BLaER1 treated with 17β-estradiol and CSF1 and Interleukin-3, amounts not matched to agents 10 nM and 100 nM (cell line): ENCODE results near the gene LILRB3.
"Not testable (repeated sequence)": the region's sequence is repeated elsewhere in the genome, so short reads cannot be mapped to it uniquely, and the experiment has no call there.

Experiments used
- H3K27ac ChIP-seq, 11 experiments: shearing (Covaris generic); formaldehyde crosslinking; 2 replicates each; pipeline ENCODE4 v1.8.1; 2022
- H3K27me3 ChIP-seq, 11 experiments: shearing (Covaris generic); formaldehyde crosslinking; 2 replicates each; pipeline ENCODE4 v1.8.1; 2022
- H3K36me3 ChIP-seq, 11 experiments: shearing (Covaris generic); formaldehyde crosslinking; 2 replicates each; pipeline ENCODE4 v1.8.1; 2022
- H3K4me1 ChIP-seq, 10 experiments: shearing (Covaris generic); formaldehyde crosslinking; 2 replicates each; pipeline ENCODE4 v1.8.1; 2022
- H3K4me2 ChIP-seq, 11 experiments: shearing (Covaris generic); formaldehyde crosslinking; 2 replicates each; pipeline ENCODE4 v1.8.1; 2022
- H3K4me3 ChIP-seq, 10 experiments: shearing (Covaris generic); formaldehyde crosslinking; 2 replicates each; pipeline ENCODE4 v1.8.1; 2022
- H3K9ac ChIP-seq, 11 experiments: shearing (Covaris generic); formaldehyde crosslinking; 2 replicates each; pipeline ENCODE4 v1.8.1; 2022
- H3K9me3 ChIP-seq, 11 experiments: shearing (Covaris generic); formaldehyde crosslinking; replicated peaks in 1 of 11; 2 replicates each; pipeline ENCODE4 v1.8.1; 2022
- H4K20me1 ChIP-seq, 11 experiments: shearing (Covaris generic); formaldehyde crosslinking; 2 replicates each; pipeline ENCODE4 v1.8.1; 2022
- Cebpa-rat ChIP-seq, 11 experiments: shearing (Covaris generic); IDR thresholded peaks; 2 replicates each; pipeline ENCODE4 v1.8.1; 2022

The LILRB3 gene

DNA sequence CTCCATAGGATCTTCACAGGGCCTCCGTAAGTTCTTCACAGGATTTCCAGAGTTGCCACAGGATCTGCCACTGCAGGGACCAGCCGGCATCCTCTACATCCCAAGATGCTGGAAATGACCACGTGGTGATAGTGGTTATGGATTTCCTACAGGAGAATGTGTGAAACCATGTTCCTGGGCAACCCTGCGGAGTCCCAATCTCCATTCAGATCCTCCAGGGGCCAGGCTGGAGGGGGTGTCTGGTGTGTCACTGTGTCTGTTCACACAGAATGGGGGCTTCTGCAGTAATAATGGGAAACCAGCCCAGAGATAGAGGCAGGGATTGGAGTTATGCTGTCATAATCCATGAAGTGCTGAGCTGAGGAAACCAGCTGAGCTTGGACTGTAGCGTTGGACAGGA is 11.1 kb upstream of the LILRB3 start:
- H3K9me3 ChIP-seq: peaks cover 13 to 29% (median 20%) of the 10 kb centered on the region in 11 experiments
- no peaks in the 10 kb centered on the region for H4K20me1 ChIP-seq
- peaks cover 0 to 40% (median 0%) of the 10 kb centered on the region in 11 experiments; a peak in 6 of 22 replicates for H3K36me3 ChIP-seq
- H3K4me3 ChIP-seq: no peak overlapping the region
- H3K27me3 ChIP-seq: no peaks in the 10 kb centered on the region
- TF ChIP-seq Cebpa-rat (IDR thresholded peaks at IDR 0.05): no peak
- H3K9ac ChIP-seq: no peak overlapping the region
- peaks cover 0 to 39% (median 11%) of the 10 kb centered on the region in 10 experiments; a peak in 14 of 20 replicates for H3K4me1 ChIP-seq
- H3K4me2 ChIP-seq: peak overlapping the region in 1 of 11 experiments; percentile 20; a peak in 1 of 22 replicates
- no peak overlapping the region for H3K27ac ChIP-seq

DNA sequence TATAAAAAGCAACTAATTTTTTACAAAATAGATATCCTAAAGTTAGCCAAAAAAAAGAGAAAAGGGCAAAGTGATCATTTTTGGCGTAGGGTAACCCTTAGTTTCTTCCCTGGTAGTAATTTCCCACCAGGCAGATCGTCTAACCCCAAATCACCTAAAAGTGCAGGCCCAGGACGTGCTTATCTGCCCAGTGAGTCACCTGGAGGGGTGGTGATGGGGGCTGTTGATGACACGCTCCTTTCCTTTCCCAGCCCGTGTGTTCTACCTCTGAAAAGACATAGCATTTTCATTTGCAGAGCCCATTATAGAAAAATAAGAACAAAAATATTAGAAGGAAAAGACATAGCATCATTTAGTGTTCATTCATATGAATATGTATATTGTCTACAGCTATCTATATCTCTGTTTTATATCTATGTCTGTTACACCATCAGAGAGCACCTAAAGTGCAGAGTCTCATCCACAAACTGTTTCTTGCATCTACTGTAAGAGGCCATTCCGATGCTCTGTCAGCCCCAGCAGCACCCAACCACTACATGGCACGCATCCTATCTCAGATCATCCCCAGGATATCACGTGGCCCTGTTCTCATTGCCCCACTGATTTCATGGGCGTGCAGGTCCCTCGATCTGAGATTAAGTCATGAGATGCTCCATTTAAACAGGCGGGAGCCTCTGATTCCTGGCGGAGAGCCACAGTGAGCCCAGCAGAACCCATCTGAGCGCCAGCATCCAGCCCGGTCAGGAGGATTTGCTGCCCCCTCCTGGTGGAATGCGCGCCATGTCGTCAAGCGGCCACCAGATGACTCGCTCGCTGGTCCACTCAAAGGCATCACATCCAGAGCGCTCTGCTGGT is 8.5 kb upstream of the LILRB3 start:
- Histone ChIP-seq H3K4me3 (no peak overlapping the region), H4K20me1 (no peaks in the 10 kb centered on the region), H3K27ac (no peak overlapping the region), H3K9ac (no peak overlapping the region), H3K36me3 (peaks cover 0 to 14% (median 0%) of the 10 kb centered on the region in 11 experiments; a peak in 6 of 22 replicates), H3K9me3 (peaks cover 16 to 40% (median 23%) of the 10 kb centered on the region in 11 experiments), H3K4me2 (peak overlapping the region in 2 of 11 experiments; percentile 10 to 18; a peak in 3 of 22 replicates), H3K27me3 (no peaks in the 10 kb centered on the region), H3K4me1 (peaks cover 0 to 14% (median 0%) of the 10 kb centered on the region in 10 experiments; a peak in 4 of 20 replicates)
- no peak for TF ChIP-seq Cebpa-rat (IDR thresholded peaks at IDR 0.05)

DNA sequence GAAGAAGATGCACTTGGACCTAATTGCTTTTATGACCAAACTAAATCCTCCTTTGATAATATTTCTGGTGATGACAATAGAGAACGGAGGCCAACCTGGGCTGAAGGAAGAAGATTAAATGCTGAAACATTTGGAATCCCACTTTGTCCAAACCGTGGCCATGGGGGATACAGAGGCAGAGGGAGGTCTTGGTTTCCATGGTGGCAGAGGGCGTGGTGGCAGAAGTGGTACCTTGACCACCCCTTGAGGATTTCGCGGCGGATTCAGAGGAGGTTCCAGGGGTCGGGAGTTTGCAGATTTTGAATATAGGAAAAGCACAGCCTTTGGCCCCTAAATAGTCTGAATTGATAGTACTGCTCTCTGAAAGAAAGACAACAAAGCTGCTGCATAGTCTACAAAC is 7.2 kb upstream of the LILRB3 start:
- Histone ChIP-seq H3K4me2 (no peak overlapping the region), H3K27me3 (no peaks in the 10 kb centered on the region), H3K4me1 (peaks cover 0 to 15% (median 0%) of the 10 kb centered on the region in 10 experiments; a peak in 6 of 20 replicates), H4K20me1 (no peaks in the 10 kb centered on the region), H3K9me3 (peaks cover 4 to 28% (median 14%) of the 10 kb centered on the region in 11 experiments; a peak in 21 of 22 replicates), H3K9ac (no peak overlapping the region), H3K36me3 (peaks cover 0 to 1% (median 0%) of the 10 kb centered on the region in 11 experiments; a peak in 2 of 22 replicates), H3K4me3 (no peak overlapping the region), H3K27ac (no peak overlapping the region)
- TF ChIP-seq Cebpa-rat (IDR thresholded peaks at IDR 0.05): no peak

DNA sequence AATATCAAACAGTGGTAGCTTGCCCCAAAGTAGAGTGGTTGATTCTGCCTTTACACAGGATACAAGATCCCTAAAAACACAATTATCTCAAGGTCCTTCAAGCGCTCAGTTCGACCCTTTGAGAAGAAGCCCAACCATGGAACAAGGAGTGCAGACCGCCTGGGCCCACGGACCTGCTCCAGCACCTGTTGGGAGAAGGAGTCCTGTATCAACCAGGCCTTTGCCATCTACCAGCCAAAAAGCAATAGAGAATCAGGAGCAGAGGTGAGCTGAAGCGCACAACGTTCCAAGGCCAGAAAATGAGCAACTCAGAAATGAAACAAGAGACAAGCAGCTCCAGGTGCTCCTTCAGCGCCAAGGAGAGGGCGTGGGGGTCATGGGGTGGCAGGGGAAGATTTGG is 6.3 kb upstream of the LILRB3 start:
- no peak overlapping the region for H3K9ac ChIP-seq
- no peaks in the 10 kb centered on the region for H4K20me1 ChIP-seq
- no peak overlapping the region for H3K27ac ChIP-seq
- no peak overlapping the region for H3K4me3 ChIP-seq
- no peaks in the 10 kb centered on the region for H3K36me3 ChIP-seq
- no peak overlapping the region for H3K4me2 ChIP-seq
- no peaks in the 10 kb centered on the region for H3K27me3 ChIP-seq
- H3K9me3 ChIP-seq: peaks cover 0 to 22% (median 8%) of the 10 kb centered on the region in 11 experiments; a peak in 13 of 22 replicates
- peaks cover 0 to 21% (median 0%) of the 10 kb centered on the region in 10 experiments; a peak in 7 of 20 replicates for H3K4me1 ChIP-seq
- TF ChIP-seq Cebpa-rat (IDR thresholded peaks at IDR 0.05): no peak

DNA sequence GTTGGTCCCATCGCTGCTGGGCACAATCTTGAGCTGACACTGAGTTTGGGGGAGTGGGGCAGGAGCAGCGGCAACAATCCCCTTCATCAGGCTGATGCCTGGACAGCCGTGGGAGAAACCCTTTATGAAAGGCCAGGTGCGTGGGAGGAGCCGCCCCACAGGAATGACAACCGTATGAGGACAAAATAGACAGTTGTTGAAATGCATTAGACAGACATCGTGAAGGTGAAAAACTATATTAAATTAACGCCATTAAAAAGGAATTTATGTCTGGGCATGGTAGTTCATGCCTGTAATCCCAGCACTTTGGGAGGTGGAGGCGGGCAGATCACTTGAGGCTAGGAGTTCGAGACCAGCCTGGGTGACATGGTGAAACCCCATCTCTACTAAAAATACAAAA is 1.8 kb upstream of the LILRB3 start:
- H3K4me3 ChIP-seq, H3K27me3 ChIP-seq, H4K20me1 ChIP-seq, H3K36me3 ChIP-seq, H3K9ac ChIP-seq, H3K27ac ChIP-seq: not testable (repeated sequence)
- H3K4me1 ChIP-seq: peaks cover 13 to 38% (median 22%) of the 10 kb centered on the region in 10 experiments
- peaks cover 0 to 17% (median 8%) of the 10 kb centered on the region in 11 experiments; a peak in 11 of 22 replicates for H3K9me3 ChIP-seq
- H3K4me2 ChIP-seq: peak overlapping the region in 3 of 11 experiments; percentile 26 to 38 (median 29); a peak in 2 of 22 replicates

DNA sequence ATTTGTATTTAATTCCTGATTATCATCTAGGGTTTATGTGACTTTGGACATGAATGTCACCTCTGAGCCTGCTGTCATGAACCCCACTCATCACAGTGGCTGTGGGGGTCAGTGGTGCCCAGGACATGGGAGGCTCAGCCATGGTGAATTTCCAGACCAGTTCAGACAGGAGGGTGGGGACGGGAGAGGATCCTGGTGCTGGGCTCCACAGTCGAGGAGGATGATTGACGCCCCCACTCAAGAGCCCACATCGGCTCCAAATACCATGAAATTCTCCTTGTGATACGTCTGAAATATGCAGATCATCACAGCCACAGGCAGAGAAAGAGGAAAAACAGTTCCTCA is 1.1 kb upstream of the LILRB3 start:
- not testable (repeated sequence) for H3K27me3 ChIP-seq

DNA sequence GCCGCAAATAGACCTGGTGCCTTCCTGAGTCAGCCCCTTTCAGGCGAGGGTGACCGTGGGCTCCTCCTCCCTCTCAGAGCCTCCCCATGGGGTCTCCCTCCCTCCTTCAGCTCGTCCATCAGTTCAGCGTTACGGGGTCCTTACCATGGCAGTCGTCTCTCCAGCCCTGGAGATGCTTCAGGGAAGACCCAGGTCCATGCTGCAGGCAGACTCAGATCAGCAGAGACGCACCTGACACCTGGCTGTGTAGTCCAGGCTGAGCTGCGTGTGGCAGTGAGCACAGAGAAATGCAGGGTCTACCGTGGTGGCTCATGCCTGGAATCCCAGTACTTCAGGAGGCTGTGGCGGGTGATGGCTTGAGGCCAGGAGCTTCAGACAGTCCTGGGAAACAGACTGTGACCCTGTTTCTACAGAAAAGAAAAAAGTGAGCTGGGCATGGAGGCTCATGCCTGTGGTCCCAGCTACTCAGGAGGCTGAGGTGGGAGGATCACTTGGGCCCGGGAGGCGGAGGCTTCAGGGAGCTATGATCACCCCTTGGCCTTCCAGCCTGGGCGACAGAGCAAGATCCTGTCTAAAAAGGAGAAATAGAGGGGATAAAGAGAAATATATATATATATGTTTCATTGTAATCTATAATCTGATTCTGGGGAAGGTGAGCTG is 600 bp upstream of the LILRB3 start:
- H3K9me3 ChIP-seq, H3K27me3 ChIP-seq: not testable (repeated sequence)
- peak overlapping the region in 10 of 11 experiments; percentile 20 to 84 (median 56); a peak in 13 of 22 replicates for H3K9ac ChIP-seq
- peak overlapping the region in 9 of 11 experiments; percentile 9 to 84 (median 72); a peak in 14 of 22 replicates for H3K27ac ChIP-seq
- H4K20me1 ChIP-seq: peaks cover 0 to 14% (median 5%) of the 10 kb centered on the region in 11 experiments; a peak in 8 of 22 replicates
- peaks cover 13 to 50% (median 22%) of the 10 kb centered on the region in 10 experiments for H3K4me1 ChIP-seq
- peaks cover 8 to 14% (median 12%) of the 10 kb centered on the region in 11 experiments; a peak in 20 of 22 replicates for H3K36me3 ChIP-seq
- peak overlapping the region; percentile 42 to 99 (median 81) for H3K4me2 ChIP-seq
- H3K4me3 ChIP-seq: peak overlapping the region in 5 of 10 experiments; percentile 5 to 73 (median 66); a peak in 9 of 20 replicates

More for the DNA sequence above, 1.1 kb upstream of the LILRB3 start:
- H3K36me3 ChIP-seq, H4K20me1 ChIP-seq, H3K4me3 ChIP-seq: not testable (repeated sequence)
- H3K9ac ChIP-seq: peak overlapping the region in 2 of 11 experiments; percentile 77 to 84; a peak in 3 of 22 replicates
- peak overlapping the region in 6 of 11 experiments; percentile 12 to 84 (median 76); a peak in 10 of 22 replicates for H3K27ac ChIP-seq
- H3K4me1 ChIP-seq: peaks cover 13 to 45% (median 22%) of the 10 kb centered on the region in 10 experiments
- peak overlapping the region in 10 of 11 experiments; percentile 65 to 99 (median 82); a peak in 18 of 22 replicates for H3K4me2 ChIP-seq
- peaks cover 0 to 12% (median 7%) of the 10 kb centered on the region in 11 experiments; a peak in 11 of 22 replicates for H3K9me3 ChIP-seq

DNA sequence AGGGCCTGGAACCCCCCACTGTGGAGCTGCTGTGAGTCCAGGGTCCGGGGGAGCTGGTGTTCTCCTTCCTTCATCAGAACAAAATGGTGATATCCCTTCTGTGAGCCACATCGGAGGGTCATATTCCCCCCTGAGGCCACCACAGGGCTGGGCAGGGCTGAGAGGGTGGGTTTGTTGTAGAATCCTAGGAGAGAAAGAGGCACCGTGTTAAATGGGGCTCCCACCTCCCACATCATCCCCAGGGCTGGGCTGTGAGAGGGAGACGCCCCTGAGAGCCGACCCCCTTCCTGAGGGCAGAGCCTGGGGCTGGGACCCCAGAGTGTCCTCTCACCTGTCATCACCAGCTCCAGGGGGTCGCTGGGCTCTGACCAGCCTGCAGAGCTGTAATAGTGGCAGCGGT is 860 bp downstream of the LILRB3 start:
- peak overlapping the region in 6 of 11 experiments; percentile 81 to 99 (median 95); a peak in 11 of 22 replicates for H3K4me2 ChIP-seq
- peaks cover 9 to 29% (median 18%) of the 10 kb centered on the region in 11 experiments; a peak in 21 of 22 replicates for H3K36me3 ChIP-seq
- H4K20me1 ChIP-seq: peaks cover 0 to 29% (median 9%) of the 10 kb centered on the region in 11 experiments; a peak in 8 of 22 replicates
- H3K27me3 ChIP-seq, H3K9me3 ChIP-seq: not testable (repeated sequence)
- peak overlapping the region in 3 of 11 experiments; percentile 80 to 84 (median 84); a peak in 5 of 22 replicates for H3K9ac ChIP-seq
- H3K4me3 ChIP-seq: peak overlapping the region in 3 of 10 experiments; percentile 58 to 73 (median 66); a peak in 7 of 20 replicates
- H3K4me1 ChIP-seq: peaks cover 13 to 57% (median 22%) of the 10 kb centered on the region in 10 experiments
- peak overlapping the region in 4 of 11 experiments; percentile 75 to 84 (median 82); a peak in 10 of 22 replicates for H3K27ac ChIP-seq

DNA sequence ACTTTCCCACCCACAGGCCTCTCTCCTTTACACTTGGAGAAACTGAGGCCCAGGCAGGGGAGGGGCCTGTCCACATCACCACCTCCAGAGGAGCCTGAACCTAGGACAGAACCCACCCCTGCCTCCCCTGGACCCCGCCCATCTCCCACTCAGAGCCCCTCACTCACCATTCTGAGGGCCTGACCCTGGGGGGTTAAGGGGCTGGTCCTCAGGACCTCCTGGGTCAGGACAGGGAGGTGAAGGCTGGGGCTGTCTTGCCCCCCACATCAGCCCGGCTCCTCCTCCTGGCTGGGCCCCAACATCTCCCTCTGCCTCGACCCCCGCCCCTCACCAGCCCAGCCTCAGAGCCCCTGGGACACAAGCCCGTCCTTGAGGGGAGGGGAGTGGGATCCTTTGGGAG is 3.1 kb downstream of the LILRB3 start:
- Histone ChIP-seq H3K27ac (peak overlapping the region in 2 of 11 experiments; percentile 48 to 60; a peak in 2 of 22 replicates), H4K20me1 (peaks cover 0 to 44% (median 22%) of the 10 kb centered on the region in 11 experiments; a peak in 9 of 22 replicates), H3K4me2 (peak overlapping the region in 3 of 11 experiments; percentile 61 to 94 (median 89); a peak in 6 of 22 replicates), H3K4me1 (peaks cover 13 to 58% (median 22%) of the 10 kb centered on the region in 10 experiments), H3K4me3 (peak overlapping the region in 3 of 10 experiments; percentile 26 to 51 (median 44); a peak in 5 of 20 replicates), H3K36me3 (peaks cover 27 to 49% (median 40%) of the 10 kb centered on the region in 11 experiments), H3K9ac (peak overlapping the region in 3 of 11 experiments; percentile 21 to 81 (median 79); a peak in 5 of 22 replicates)
- H3K9me3 ChIP-seq, H3K27me3 ChIP-seq: not testable (repeated sequence)
